HepG2 (cell line): ENCODE data around the gene MIA. TPM values are rescaled to one million over a fixed set of nuclear protein-coding genes. Genes with fewer than 3 reads are reported as not detected.

ENCODE experiments used
- FOXP4 ChIP-seq: sonication (generic); formaldehyde crosslinking; IDR thresholded peaks from 2 replicates; pipeline ENCODE4 v1.4.0; 2020; ENCODE audit warnings: missing genetic modification reagents
- ZHX1 ChIP-seq: sonication (generic); formaldehyde crosslinking; IDR thresholded peaks from 2 replicates; pipeline ENCODE4 v1.8.1; 2022; ENCODE audit warnings: low read depth, mild to moderate bottlenecking, missing genetic modification reagents
- ZNF710 ChIP-seq: sonication (generic); formaldehyde crosslinking; IDR thresholded peaks from 2 replicates; pipeline ENCODE4 v1.5.0; 2020; ENCODE audit warnings: mild to moderate bottlenecking, missing genetic modification reagents, borderline replicate concordance
- polyA plus RNA-seq, 8 experiments: library from polyadenylated mRNA; depleted of rRNA in 3 of 8; stranded (reverse) in 7 of 8; unstranded in 1 of 8; fragments of >200 nt; fragmentation: Illumina TruSeq in 4 of 8; extraction: Trizol in 4 of 8; gene quantifications; 2 replicates each; pipeline versions ENCODE4 v1.2.1 to v1.2.3, GENCODE V29; 2011 to 2016; ENCODE audit warnings: low read depth in 4 of 8, missing spikeins in 1 of 8, mixed read lengths in 1 of 8; ENCODE audit not compliant: insufficient read depth in 1 of 8
- total RNA-seq, 5 experiments: library from RNA; depleted of rRNA; stranded (reverse); fragments of >200 nt; fragmentation: Illumina TruSeq; extraction: Trizol; gene quantifications; 2 replicates each; pipeline ENCODE4 v1.2.3, GENCODE V29; 2016; ENCODE audit warnings: low read depth in 1 of 5

MIA gene
- total and polyA plus RNA-seq, 2 of the 13 experiments (the other 11 are each of a cell fraction or from before 2014, with no cell fraction given) = 0.61 TPM; not detected in 1

DNA sequence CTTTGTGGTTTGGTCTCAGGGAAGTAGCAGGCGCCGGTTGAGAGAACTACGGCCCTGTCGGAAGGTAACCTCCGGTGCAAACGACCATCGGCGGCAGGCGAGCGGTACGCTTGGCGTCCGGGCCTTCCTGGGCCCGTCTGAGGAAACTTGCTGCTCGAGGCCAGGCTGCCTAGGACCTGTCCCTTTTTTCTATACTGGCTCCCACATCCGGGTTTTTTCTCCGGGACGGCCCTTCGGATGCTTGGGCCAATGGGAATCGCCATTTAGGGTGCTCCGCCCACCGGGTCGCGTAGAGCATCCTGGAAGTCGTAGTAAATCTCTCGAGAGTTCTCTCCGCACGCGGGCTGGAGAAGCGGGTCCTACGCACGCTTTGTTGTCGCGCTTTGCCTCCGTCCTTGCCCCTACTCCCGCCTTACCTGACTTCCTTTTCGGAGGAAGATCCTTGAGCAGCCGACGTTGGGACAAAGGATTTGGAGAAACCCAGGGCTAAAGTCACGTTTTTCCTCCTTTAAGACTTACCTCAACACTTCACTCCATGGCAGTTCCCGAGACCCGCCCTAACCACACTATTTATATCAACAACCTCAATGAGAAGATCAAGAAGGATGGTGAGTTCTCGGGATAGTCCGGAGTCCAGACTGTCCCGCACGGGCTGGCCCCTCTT lies 24.3 kb upstream of the MIA start, which contains the start of gene SNRPA (continued):
- peak; percentile 56; the same call in 1 of the 2 replicates for TF ChIP-seq ZNF710 (CRISPR knock-in tag)
- no peak for TF ChIP-seq ZHX1 (CRISPR knock-in tag)
- TF ChIP-seq FOXP4 (CRISPR knock-in tag) = no peak
